ENCODE data around the gene TBC1D7. TPM values are rescaled to one million over a fixed set of nuclear protein-coding genes. Genes with fewer than 3 reads are reported as not detected.

Gene TBC1D7
- polyA plus RNA-seq, 1 experiment, result 18.6 TPM

DNA sequence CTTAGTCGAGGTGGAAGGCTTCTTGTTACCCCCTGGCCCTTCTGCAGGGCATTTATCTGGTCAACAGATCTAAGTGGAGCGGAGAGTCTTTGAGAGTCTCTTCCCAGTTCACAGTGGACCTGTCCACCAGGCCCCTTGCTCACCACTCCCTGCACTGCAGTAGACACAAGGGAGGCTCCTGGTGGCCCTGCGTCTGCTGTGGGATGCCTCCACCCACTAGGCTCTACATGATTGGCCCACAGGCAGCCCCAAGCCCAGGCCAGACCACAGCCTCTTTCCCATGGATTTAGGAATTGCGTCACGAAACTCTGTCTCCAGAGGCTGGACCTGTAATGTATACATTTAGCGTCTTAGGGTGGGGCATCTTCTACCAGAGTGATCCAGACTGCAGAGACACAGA is 28.4 kb downstream of the TBC1D7 start:
- ChIA-PET CTCF (no interaction called here), POLR2A (no interaction called here)
- Histone ChIP-seq H3K36me3 (ENCODE audit: control insufficient read depth, insufficient read depth, low read length) (peaks cover 6% of the 10 kb centered on the region; the same call in 1 of the 2 replicates), H3K27me3 (ENCODE audit: control insufficient read depth, insufficient read depth, low read length) (no peaks in the 10 kb centered on the region), H3K4me3 (ENCODE audit: low read depth, low read length) (no peak overlapping the region)
- no peak for DNase-seq (ENCODE audit: low read depth)
- TF ChIP-seq, protein P1, sequence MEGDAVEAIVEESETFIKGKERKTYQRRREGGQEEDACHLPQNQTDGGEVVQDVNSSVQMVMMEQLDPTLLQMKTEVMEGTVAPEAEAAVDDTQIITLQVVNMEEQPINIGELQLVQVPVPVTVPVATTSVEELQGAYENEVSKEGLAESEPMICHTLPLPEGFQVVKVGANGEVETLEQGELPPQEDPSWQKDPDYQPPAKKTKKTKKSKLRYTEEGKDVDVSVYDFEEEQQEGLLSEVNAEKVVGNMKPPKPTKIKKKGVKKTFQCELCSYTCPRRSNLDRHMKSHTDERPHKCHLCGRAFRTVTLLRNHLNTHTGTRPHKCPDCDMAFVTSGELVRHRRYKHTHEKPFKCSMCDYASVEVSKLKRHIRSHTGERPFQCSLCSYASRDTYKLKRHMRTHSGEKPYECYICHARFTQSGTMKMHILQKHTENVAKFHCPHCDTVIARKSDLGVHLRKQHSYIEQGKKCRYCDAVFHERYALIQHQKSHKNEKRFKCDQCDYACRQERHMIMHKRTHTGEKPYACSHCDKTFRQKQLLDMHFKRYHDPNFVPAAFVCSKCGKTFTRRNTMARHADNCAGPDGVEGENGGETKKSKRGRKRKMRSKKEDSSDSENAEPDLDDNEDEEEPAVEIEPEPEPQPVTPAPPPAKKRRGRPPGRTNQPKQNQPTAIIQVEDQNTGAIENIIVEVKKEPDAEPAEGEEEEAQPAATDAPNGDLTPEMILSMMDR (IDR thresholded peaks at IDR 0.05; ENCODE audit: insufficient read depth, low read depth, low read length), result no peak

DNA sequence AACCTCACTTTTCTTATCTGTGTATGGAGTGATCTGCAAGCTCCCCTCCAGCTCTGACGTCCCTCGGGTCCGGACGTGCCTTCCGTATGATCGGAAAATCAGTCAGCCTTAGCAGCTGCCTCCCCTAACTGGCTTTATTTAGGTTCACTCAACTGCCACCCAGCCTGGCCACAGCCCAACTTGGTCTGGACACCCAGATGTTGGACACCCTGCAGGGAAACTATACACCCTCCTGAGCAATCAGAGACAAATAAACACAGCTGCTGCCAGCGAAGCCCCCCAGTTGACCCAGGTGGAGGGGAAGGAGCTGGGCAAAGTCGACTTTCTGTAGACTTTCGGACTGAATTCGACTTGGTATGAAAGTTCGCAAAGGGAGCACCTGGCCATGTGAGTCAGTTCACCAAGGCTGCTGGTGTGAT is 28.9 kb downstream of the TBC1D7 start:
- Histone ChIP-seq H3K27me3 (ENCODE audit: control insufficient read depth, insufficient read depth, low read length) (no peaks in the 10 kb centered on the region), H3K4me3 (ENCODE audit: low read depth, low read length) (no peak overlapping the region), H3K36me3 (ENCODE audit: control insufficient read depth, insufficient read depth, low read length) (peaks cover 7% of the 10 kb centered on the region; the same call in 1 of the 2 replicates)
- TF ChIP-seq, protein P1 (IDR thresholded peaks at IDR 0.05; ENCODE audit: insufficient read depth, low read depth, low read length), result no peak
- CTCF ChIA-PET, result interaction anchor here (1.2 to 1.4 kb wide), 2 partner anchors 14 to 21 kb away, joined by 3 to 4 read pairs; no protein-coding TSS in a partner anchor
- DNase-seq (ENCODE audit: low read depth), result no peak
- POLR2A ChIA-PET, result no interaction called here

DNA sequence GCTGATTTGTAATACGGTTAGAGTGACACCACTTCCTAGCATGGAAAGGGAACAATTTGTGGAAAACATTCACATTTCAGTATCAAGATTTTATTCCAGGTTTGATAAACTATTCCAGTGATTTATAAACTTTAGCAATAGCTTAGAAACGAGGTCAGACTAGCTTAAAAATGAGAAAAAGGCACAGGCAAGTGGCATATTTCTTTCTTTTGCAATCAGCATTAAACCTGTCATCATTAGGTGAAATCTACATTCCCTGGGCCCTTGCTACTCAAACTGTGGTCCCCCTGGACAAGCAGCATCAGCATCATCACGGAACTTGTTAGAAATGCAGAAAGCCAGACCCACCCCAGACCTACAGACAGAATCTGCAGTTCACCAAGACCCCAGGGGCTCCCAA is 29.9 kb downstream of the TBC1D7 start:
- CTCF ChIA-PET, result interaction anchor here (1.2 to 1.4 kb wide), 2 partner anchors 13 to 20 kb away, joined by 3 to 4 read pairs; no protein-coding TSS in a partner anchor

DNA sequence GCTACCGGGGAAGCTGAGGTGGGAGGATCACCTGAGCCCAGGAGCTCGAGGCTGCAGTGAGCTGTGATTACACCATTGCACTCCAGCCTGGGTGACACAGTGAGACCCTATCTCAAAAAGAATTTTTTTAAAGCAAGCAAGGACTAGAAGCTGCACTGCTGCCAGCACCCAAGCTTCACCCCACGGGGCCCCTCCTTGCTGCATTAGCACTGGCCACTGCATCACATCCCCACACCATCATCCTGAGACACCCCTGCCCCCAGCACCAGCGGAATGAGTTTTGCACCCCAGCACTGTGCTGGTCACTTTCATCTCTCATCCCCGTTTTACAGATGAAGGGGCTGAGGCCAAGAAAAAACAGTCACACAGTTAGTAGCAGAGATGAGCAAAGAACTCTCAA is 30.9 kb downstream of the TBC1D7 start:
- ChIA-PET CTCF (no interaction called here), POLR2A (no interaction called here)
- H3K4me3 ChIP-seq (ENCODE audit: low read depth, low read length), result no peak overlapping the region
- peaks cover 11% of the 10 kb centered on the region; the same call in 1 of the 2 replicates for H3K36me3 ChIP-seq (ENCODE audit: control insufficient read depth, insufficient read depth, low read length)
- TF ChIP-seq, protein P1 (IDR thresholded peaks at IDR 0.05; ENCODE audit: insufficient read depth, low read depth, low read length), result no peak
- no peak for DNase-seq (ENCODE audit: low read depth)
- no peaks in the 10 kb centered on the region for H3K27me3 ChIP-seq (ENCODE audit: control insufficient read depth, insufficient read depth, low read length)

More for the DNA sequence above, 29.9 kb downstream of the TBC1D7 start:
- Histone ChIP-seq H3K27me3 (ENCODE audit: control insufficient read depth, insufficient read depth, low read length) (no peaks in the 10 kb centered on the region), H3K4me3 (ENCODE audit: low read depth, low read length) (no peak overlapping the region), H3K36me3 (ENCODE audit: control insufficient read depth, insufficient read depth, low read length) (peaks cover 11% of the 10 kb centered on the region; the same call in 1 of the 2 replicates)
- TF ChIP-seq, protein P1 (IDR thresholded peaks at IDR 0.05; ENCODE audit: insufficient read depth, low read depth, low read length), result no peak
- no peak for DNase-seq (ENCODE audit: low read depth)
- POLR2A ChIA-PET, result no interaction called here

DNA sequence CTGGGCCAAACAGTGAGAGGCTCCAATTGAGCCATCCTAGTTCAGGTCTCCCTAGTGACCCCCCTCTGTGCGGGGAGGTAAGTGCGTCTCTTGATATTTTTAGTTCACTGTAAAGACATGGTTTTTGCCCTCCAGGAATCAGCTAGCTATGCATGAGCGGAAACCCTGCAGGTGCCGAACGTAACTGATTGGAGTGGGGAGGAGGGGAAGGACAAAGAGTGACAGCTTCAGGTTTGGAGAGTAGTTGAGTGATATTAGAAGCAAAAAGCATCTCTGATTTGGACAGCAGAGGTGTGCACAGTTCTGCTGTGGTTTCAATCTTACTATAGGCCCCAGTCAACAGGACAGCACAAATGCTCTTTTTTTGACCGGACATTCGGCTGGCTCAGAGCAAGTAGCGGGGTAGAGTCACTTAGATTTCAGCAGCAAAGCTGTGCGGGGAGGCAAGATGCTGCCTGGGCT is 31.8 kb downstream of the TBC1D7 start:
- POLR2A ChIA-PET, result no interaction called here
- CTCF ChIA-PET, result no interaction called here
- Histone ChIP-seq H3K27me3 (ENCODE audit: control insufficient read depth, insufficient read depth, low read length) (no peaks in the 10 kb centered on the region), H3K4me3 (ENCODE audit: low read depth, low read length) (no peak overlapping the region), H3K36me3 (ENCODE audit: control insufficient read depth, insufficient read depth, low read length) (peaks cover 11% of the 10 kb centered on the region; the same call in 1 of the 2 replicates)
- TF ChIP-seq, protein P1 (IDR thresholded peaks at IDR 0.05; ENCODE audit: insufficient read depth, low read depth, low read length), result no peak
- no peak for DNase-seq (ENCODE audit: low read depth)

Measured in BJ (cell line).